Measurements from ENCODE around the gene ZNF213.
A peak's percentile ranks its signal among the peaks of the same experiment; 100 is the strongest.
"Not testable (repeated sequence)": the region's sequence is repeated elsewhere in the genome, so short reads cannot be mapped to it uniquely, and the experiment has no call there.

Gene ZNF213

DNA sequence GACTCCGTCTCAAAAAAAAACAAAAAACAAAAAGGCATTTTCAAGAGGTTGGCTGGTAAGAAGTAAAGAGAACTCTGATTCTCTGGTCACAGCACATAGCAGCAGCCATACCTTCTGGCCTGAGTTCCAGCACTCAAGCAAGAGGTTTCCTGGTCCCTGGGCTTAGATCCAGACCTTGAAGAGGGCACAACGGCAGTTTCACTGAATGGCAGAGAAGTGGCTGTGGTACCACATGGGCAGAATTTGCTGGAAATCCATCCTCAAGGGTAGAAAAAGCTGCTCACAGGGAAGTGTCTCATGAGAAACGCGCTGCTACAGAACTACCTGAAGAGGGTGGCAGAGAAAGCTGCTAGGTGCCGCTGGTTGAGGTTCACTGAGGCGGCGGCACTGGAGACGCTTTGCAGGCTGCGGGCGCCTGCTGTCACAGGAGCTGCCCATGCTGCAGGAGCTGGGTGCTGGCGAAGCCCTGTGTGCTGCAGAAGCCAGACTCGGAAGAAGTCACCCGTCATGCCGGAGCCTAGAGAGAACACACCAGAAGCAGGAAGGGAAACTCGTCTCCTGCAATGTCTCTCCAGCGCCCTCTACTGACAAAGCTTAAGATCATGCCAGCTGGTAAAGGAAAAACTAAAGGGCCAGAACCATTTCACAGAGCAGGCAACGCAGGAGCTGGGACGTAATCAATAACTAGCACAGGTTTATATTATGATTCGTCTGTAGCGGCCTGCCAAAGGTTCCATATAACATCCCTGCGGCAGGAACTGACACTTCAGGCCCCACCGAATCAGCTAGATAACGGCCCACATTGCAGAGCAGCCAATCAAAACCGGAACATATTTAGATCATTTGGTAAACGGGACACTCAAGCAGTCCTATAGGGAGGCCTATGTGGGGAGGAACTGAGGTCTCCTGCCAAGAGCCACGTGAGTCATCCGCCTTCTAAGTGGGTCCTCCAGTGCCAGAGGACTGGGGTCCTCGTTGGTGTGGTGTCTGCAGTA, 5.4 kb upstream of the ZNF213 start:
- peak; percentile 46 to 93 for DNase-seq

DNA sequence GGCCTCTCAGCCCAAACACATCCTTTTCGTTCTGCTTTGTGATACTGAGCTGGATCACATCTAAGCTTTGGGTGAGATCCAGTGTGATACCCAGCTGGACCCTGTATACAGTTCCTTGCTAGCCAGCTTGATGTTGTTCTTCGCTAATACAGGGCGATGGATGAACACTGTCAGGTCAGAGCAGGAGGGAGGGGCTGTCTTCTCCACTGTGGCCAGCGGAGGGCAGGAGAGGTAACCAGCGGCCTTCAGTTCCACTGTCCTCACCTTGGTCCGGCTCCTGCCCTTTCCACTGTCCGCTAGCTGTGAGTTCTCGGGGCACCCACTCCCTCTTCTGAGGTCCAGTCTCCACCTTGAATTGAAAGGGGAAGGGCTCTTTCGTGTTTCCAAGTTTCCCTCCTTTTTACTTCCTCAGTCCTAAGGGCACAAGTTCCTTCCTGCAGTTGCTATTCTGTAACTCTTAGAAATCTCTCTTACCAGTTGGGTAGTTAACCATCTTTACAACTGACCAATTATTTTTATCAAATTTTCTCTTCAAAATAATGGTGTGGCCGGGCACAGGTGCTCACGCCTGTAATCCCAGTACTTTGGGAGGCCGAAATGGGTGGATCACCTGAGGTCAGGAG, 3.0 kb upstream of the ZNF213 start:
- no peak for DNase-seq

DNA sequence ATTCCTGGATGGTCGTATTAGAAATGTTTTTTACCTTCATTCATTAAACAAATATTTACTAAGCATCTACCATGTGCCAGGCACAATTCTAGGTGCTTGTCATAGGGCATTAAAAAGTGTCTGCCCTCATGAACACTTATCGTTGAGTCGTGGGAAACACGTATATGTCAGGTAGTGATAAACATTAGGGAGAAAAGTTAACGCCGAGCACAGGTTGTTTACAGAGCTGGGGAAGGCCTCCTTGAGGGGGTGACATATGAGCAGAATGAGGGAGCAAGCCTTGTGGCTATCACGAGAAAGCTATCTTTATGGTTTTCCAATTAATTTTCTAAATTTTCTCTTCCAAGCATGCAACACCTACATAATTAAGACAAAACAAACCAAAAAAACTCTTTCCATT, 985 bp upstream of the ZNF213 start:
- no peak for DNase-seq

DNA sequence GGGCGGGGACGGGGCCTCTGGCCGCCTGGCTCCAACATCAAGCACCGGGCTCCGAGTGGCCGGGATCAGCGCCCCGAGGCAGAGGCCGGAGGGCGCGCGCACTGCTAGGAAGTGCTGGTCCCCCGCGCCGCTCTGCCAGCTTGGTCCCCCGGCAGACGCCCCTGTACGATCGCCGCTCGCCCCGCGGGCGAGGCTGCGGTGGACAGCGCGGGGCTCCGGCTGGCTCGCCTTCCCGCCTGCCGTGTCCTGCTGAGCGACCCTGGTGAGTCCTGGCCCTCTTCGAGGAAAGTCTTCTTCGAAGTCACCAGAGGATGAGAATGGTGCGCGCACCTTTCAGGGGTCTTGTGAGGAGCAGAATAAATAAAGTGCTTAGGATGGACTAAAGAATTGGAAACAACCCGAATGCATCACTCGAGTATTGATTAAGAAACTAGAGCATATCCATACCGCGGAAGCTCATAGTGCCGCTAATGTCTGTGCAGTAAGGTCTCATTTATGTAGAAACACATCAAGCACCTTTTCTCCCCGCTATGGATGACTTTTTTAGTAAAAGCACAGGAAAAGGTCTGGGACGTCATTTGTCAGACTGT, 392 bp downstream of the ZNF213 start:
- DNase-seq: no peak

DNA sequence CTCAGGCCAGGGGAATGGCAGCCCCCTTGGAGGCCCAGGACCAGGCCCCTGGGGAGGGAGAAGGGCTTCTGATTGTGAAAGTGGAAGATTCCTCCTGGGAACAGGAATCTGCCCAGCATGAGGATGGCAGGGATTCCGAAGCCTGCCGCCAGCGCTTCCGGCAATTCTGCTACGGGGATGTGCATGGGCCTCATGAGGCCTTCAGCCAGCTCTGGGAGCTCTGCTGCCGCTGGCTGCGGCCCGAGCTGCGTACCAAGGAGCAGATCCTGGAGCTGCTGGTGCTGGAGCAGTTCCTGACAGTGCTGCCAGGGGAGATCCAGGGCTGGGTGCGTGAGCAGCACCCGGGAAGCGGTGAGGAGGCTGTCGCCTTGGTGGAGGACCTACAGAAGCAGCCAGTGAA, 2.4 kb downstream of the ZNF213 start:
- no peak for DNase-seq

DNA sequence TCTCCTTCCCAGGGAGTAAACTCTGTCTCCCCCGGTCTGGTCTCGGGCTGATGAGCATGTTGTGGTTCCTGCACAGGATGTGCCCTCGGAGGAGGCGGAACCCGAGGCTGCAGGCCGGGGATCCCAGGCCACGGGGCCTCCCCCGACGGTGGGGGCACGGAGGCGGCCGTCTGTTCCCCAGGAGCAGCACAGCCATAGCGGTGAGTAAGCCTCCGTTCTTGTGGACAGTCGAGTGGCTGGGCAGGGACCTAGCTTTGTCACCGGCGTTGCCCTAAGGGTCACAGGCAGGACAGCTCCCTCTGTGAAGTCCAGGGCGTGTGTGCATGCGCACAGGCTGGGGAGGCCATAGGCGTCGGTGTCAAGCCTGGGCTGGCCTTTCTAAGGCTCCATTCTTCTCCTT, 3.5 kb downstream of the ZNF213 start:
- no peak for DNase-seq

DNA sequence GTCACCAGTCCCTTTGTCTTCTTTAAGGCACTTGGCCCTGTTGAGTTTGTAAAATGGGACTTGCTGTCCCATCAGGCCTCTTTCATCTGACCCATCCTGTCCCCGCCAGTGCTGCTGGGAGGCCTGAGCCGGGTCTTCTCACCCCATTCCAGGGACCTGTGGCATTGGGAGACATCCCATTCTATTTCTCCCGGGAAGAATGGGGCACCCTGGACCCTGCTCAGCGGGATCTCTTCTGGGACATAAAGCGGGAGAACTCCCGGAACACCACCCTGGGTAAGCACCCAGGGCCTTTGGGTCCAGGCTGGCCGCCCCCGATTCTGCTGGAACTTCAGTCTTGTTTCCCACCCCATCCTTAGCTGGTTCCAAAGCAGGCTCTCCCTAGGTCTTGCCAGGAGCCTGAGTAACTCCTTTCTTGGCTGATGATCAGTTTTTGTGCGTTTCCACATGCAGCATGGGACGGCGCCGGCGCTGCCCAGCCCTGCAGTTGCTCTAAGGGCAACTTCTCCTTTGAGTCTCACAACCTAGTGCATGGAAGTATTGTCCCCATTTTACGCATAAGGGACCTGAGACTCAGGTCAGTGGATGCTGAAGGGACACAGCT, 4.1 kb downstream of the ZNF213 start:
- no peak for DNase-seq

DNA sequence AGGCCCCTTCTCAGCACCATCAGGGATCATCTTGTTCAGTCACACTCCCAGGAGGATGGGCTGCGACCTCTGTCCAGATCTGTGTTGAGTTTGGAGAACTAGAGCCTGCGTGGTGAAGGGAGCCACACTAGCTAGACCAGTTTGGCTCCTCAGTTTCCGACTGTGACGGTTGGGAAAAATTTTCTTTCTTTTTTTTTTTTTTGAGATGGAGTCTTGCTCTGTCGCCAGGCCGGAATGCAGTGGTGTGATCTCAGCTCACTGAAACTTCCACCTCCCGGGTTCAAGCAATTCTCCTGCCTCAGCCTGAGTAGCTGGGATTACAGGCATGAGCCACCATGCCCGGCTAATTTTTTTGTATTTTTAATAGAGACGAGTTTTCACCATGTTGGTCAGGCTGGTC, 4.7 kb downstream of the ZNF213 start:
- DNase-seq: not testable (repeated sequence)

DNA sequence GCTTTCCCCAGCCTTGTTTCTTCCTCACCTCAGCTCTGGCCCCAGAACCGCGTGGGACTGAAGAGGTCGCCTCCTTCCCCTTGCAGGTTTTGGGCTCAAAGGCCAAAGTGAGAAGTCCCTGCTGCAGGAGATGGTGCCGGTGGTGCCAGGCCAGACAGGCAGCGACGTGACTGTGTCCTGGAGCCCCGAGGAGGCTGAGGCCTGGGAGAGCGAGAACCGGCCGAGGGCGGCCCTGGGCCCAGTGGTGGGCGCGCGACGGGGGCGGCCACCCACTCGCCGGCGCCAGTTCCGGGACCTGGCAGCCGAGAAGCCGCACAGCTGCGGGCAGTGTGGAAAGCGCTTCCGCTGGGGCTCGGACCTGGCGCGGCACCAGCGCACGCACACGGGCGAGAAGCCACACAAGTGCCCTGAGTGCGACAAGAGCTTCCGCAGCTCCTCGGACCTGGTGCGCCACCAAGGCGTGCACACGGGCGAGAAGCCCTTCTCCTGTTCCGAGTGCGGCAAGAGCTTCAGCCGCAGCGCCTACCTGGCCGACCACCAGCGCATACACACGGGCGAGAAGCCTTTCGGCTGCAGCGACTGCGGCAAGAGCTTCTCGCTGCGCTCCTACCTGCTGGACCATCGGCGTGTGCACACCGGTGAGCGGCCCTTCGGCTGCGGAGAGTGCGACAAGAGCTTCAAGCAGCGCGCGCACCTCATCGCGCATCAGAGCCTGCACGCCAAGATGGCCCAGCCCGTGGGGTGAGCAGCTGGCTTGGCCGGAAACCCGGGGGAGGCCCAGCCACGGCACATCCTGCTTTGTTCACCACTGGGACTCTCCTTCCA, 6.0 kb downstream of the ZNF213 start:
- no peak for DNase-seq

DNA sequence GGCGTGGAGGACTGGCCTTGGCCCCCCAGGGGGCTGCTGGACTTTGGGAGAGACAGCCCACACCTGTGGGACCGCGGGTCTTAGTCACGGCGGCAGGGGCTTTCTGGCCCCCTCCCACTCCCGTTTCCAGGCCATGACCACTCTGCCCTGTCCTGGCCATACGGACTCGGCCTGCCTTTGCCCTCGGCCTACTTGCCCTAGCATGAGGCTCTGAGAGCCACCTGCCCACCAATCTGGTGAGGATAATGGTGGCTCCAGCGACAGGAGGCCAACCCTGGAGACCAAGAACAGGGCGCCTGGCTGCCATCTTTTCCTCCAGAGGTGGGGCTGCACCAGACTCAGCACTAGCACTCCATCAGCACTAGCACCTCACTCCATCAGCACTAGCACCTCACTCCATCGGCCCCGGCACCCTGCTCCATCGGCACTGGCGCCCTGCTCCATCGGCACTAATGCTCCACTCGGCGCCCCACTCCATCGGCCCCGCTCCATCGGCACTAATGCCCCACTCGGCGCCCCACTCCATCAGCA, 7.0 kb downstream of the ZNF213 start:
- no peak for DNase-seq

DNA sequence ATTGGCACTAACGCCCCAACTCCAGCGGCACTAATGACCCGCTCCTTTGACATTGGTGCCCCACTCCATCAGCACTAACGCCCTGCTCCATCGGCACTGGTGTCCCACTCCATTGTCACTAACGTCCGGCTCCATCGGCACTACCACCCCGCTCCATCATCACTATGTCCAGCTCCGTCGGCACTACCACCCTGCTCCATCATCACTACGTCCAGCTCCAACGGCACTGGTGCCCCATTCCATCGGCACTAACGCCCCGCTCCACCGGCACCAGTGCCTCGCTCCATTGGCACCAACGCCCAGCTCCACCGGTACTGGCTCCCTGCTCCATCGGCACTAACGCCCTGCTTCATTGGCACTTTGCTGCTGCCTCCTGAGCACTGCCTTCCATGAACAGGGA, 7.5 kb downstream of the ZNF213 start:
- no peak for DNase-seq

DNA sequence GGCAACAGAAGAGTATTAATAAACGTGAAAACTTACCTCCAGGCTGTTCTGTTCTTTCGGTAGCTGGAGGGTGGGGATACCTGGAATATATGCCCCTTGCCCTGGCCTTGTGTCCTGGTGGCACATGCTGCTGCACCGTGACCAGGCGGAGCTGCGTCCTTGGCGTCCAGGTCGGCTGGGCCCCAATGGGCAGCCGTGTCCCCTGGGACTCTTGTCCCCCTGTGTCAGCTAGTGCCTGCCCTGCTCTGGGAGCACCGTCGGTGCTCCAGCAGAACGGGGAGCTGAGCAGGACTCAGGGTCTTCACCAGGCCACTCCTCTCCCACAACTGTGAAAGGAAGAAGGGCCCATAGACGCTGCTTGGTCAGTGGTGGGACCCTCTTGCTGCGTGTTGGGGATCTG, 7.9 kb downstream of the ZNF213 start:
- DNase-seq: no peak

DNA sequence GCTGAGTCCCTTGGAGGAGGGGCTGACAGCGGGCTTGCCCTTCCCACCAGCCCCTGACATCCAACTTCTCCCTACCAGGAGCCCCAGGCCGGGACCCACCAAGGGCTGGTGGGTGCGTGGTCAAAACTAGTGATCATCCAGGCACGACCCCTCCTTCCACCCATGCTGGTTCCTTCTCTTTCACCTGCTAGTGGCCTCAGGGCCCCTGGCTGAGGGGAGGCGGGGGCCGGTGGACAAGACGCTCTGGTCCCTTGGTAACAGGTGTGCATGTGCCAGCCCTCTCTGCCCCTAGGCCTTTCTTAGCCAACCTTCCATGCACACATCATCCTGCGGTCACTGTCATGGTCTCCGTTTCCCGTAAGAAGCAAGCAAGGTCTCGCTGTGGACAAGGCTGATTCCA, 8.4 kb downstream of the ZNF213 start:
- DNase-seq: no peak

DNA sequence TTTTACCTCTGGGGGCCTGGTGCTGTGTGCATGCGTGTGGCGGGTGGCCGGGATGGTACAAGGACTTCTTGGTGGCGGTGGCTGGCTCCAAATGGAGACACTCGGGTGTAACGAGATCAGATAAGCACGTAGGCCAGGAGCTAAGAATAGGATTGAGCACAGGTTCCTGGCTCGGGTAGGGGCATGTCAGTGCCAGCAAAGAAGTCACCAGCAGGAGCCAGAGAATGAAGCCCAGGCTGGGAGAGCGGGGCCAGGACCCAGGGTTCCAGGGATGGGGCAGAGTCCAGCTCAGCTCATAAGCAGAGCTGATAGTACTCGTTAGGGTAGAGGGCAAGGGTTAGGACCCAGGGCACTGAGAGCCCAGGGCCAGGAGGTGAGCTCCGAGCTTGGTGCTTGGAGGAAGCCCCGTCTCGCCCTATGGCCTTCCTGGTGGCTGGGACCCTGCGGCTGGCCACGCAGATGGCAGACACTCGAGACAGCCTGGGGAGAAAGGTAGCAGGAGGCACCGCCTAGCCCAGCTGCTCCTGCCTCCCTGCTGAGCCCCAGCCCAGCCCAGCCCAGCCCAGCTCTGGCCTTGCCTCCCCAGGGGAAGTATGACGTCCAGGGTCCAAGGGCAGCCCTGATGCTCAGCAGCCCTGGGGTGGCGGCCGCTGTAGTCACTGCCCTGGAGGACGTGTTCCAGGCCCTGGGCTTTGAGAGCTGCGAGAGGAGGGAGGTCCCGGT, 8.9 kb downstream of the ZNF213 start:
- no peak for DNase-seq

DNA sequence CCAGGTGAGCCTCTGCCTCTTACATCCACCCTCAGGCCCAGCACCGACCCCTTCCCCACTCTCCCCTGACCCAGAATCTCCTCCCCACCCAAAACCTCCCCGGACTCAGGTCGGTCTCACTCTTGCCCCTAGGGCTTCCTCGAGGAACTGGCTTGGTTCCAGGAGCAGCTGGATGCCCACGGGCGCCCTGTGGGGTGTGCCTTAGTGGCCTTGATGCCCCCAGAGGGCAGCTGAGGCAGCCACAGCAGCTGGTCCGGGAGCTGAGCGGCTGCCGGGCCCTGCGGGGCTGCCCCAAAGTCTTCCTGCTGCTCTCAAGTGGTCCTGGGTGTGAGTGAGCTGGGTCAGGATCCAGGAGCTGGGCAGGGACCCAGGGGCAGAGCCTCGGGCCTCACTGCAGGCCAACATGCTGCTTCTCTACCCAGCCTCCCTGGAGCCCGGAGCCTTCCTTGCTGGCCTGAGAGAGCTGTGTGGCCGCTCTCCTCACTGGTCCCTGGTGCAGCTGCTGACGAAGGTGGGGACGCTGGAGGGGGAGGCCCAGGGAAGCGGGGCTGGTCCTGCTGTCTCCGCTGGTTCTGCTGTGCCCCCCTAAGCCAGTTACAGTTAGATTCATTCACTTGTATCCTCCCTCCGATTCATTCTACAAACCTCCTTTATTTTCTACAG, 9.6 kb downstream of the ZNF213 start:
- DNase-seq: no peak

DNA sequence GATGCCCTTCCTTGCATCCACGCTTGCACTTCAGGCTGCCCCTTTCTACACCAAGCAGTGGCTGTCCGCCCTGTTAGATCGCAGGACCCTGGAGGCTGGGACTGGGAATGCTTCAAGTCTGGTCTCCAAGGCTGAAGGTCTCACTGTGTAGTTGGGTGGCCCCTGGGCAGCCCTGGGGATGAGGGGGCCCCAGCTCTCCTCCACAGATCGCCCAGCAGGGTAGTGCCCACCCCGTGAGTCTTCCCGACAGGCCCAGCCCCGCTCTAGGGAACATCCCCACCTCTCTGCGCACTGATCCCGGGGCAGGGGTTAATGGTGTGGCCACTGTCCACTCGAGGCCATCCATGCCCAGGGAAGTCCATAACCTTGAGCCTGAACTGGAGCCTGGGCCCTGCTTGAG, 10.3 kb downstream of the ZNF213 start:
- no peak for DNase-seq

DNA sequence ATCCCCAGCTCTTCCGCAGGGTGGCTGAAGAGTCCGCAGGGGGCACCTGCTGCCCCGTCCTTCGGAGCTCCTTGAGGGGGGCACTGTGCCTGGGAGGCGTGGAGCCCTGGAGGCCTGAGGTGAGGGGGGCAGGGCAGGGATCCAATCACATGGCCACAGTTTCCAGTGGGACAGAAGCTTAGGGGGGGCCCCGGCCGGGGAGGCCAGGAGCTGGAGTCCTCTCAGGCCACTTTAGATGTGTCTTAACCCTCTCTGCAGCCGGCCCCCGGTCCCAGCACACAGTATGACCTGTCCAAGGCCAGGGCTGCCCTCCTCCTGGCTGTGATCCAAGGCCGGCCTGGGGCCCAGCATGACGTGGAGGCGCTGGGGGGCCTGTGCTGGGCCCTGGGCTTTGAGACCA, 10.8 kb downstream of the ZNF213 start:
- DNase-seq: no peak

DNA sequence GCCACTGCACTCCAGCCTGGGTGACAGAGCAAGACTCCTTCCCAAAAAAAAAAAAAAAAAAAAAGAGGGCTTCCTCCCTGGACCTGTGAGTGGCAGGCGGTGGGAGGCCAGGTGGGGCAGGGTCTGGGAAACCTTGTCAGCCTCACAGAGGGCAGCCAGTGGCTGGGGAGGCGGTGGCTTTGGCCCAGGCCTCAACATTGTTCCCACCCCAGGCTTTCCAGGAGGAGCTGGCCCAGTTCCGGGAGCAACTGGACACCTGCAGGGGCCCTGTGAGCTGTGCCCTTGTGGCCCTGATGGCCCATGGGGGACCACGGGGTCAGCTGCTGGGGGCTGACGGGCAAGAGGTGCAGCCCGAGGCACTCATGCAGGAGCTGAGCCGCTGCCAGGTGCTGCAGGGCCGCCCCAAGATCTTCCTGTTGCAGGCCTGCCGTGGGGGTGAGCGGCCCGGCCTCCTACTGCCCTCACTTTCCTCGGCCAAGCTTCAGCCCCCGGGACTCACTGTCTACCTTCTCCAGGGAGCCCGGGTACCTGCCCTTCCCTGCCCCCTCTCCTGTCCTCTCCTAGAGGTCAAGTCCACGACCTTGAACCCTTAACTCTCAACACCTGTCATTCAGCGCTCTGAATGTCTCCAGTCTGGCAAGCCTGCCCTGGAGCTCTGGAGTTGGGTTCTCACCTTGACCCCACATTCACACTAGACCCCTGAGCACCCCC, 12.4 kb downstream of the ZNF213 start:
- DNase-seq: no peak

DNA sequence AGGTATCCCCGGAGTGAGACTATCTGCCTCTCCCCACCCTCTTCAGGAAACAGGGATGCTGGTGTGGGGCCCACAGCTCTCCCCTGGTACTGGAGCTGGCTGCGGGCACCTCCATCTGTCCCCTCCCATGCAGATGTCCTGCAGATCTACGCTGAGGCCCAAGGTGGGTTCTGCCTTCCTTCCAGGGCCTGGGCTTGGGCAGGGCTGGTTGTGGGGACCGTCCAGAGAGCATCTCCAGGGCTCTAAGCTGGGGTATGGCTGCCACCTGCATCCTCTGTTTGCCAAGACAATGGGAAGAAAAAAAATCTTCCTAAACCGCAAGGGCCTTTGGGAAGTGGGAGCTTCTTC, 12.9 kb downstream of the ZNF213 start:
- DNase-seq: no peak

Data from bone marrow (tissue), 2 donors.